ENCODE results near the gene EXD2.

GRCh38 chr14:69154779-69155178 lies 36.5 kb upstream of the EXD2 start:
- no peak for TF ChIP-seq ZNF622 (IDR thresholded peaks at IDR 0.05)
- TF ChIP-seq, protein P1, sequence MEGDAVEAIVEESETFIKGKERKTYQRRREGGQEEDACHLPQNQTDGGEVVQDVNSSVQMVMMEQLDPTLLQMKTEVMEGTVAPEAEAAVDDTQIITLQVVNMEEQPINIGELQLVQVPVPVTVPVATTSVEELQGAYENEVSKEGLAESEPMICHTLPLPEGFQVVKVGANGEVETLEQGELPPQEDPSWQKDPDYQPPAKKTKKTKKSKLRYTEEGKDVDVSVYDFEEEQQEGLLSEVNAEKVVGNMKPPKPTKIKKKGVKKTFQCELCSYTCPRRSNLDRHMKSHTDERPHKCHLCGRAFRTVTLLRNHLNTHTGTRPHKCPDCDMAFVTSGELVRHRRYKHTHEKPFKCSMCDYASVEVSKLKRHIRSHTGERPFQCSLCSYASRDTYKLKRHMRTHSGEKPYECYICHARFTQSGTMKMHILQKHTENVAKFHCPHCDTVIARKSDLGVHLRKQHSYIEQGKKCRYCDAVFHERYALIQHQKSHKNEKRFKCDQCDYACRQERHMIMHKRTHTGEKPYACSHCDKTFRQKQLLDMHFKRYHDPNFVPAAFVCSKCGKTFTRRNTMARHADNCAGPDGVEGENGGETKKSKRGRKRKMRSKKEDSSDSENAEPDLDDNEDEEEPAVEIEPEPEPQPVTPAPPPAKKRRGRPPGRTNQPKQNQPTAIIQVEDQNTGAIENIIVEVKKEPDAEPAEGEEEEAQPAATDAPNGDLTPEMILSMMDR (IDR thresholded peaks at IDR 0.05 in 2 of 3, conservative IDR thresholded peaks at IDR 0.05 in 1 of 3; ENCODE audit: control insufficient read depth in 2 of 3, extremely low read depth in 1 of 3, insufficient read depth in 1 of 3, low read depth in 3 of 3, low read length in 3 of 3) = no peak
- TF ChIP-seq HDGF (IDR thresholded peaks at IDR 0.05) = no peak
- no peak for TF ChIP-seq BRCA1 (IDR thresholded peaks at IDR 0.05; ENCODE audit: low read depth, low read length)
- TF ChIP-seq SPI1 (IDR thresholded peaks at IDR 0.05; ENCODE audit: borderline replicate concordance, insufficient read depth, low read depth, low read length) = no peak
- no peak for TF ChIP-seq HDAC2 (IDR thresholded peaks at IDR 0.05)
- TF ChIP-seq REST (IDR thresholded peaks at IDR 0.05; ENCODE audit: low read depth, low read length) = no peak
- no peak for TF ChIP-seq SMC3 (IDR thresholded peaks at IDR 0.05; ENCODE audit: borderline replicate concordance, low read length)
- TF ChIP-seq, protein P2, sequence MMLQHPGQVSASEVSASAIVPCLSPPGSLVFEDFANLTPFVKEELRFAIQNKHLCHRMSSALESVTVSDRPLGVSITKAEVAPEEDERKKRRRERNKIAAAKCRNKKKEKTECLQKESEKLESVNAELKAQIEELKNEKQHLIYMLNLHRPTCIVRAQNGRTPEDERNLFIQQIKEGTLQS (IDR thresholded peaks at IDR 0.05; ENCODE audit: borderline replicate concordance, extremely low read depth, low read depth, low read length) = no peak
- TF ChIP-seq ZZZ3 (IDR thresholded peaks at IDR 0.05; ENCODE audit: control insufficient read depth, insufficient read length, low read depth) = no peak
- TF ChIP-seq POLR2A (IDR thresholded peaks at IDR 0.05; ENCODE audit: low read depth, low read length) = no peak
